Testis (tissue), 3 donors: ENCODE measurements around the gene TBRG1. TPM values are rescaled to one million over a fixed set of nuclear protein-coding genes. Genes with fewer than 3 reads are reported as not detected.

Experiments used
- DNase-seq: peaks from one replicate; pipeline ENCODE4 v3.0.0-alpha.2; 2019
- H3K27ac ChIP-seq, 2 donors: fragments of 200-600 bp; sonication (generic); one replicate each; pipeline ENCODE4 v1.5.1; 2019
- H3K27me3 ChIP-seq: fragments of 200-600 bp; sonication (generic); one replicate; pipeline ENCODE4 v1.5.1; 2019
- H3K36me3 ChIP-seq: fragments of 200-600 bp; sonication (generic); one replicate; pipeline ENCODE4 v1.5.1; 2017; ENCODE audit warnings: low read depth; ENCODE audit errors: missing control alignments
- H3K4me1 ChIP-seq: fragments of 200-600 bp; sonication (generic); one replicate; pipeline ENCODE4 v1.5.1; 2019
- H3K4me3 ChIP-seq, 2 donors: fragments of 200-600 bp; sonication (generic); one replicate each; pipeline ENCODE4 v1.5.1; 2017 to 2019
- H3K9me3 ChIP-seq: fragments of 200-600 bp; sonication (generic); one replicate; pipeline ENCODE4 v1.5.1; 2017
- CTCF ChIP-seq, 3 experiments: fragments of 450-650 bp in 2 of 3; fragments of 200-600 bp in 1 of 3; sonication (generic) in 1 of 3; IDR thresholded peaks; one replicate each; pipeline ENCODE4 v1.5.1; 2016 to 2019; ENCODE audit warnings: antibody characterized with exemption in 3 of 3, mild to moderate bottlenecking in 2 of 3, moderate library complexity in 1 of 3
- POLR2A ChIP-seq: fragments of 450-650 bp; IDR thresholded peaks from one replicate; pipeline ENCODE4 v1.6.1; 2017; ENCODE audit warnings: antibody characterized with exemption, mild to moderate bottlenecking, moderate library complexity
- WGBS, 2 donors: methylation state at CpG; one replicate each; pipeline ENCODE4 v1.1.5; 2018; 5-methylcytosine and 5-hydroxymethylcytosine counted together
- intact Hi-C: fragments of 100-400 bp; cut with DNase I; formaldehyde crosslinking; loops from one replicate; pipeline ENCODE4 v1.15.1; 2023; ENCODE audit warnings: low total_unique reads
- polyA plus RNA-seq: library from polyadenylated mRNA; stranded (reverse); fragments of 350-450 nt; fragmentation: Illumina TruSeq; extraction: RNeasy Lipid Tissue Mini Kit (QIAGEN cat#74804); gene quantifications from one replicate; pipeline ENCODE4 v1.2.3, GENCODE V29; 2014; ENCODE audit warnings: low read depth, low replicate concordance; ENCODE audit not compliant: insufficient read depth
- total RNA-seq, 2 donors: library from RNA; depleted of rRNA; stranded (reverse); fragments of >200 nt; gene quantifications; one replicate each; pipeline ENCODE4 v1.2.3, GENCODE V29; 2016

Gene TBRG1
- total and polyA plus RNA-seq, 3 donors from 2014 or later, result 25.2 to 38.8 (median 35.7) TPM

GRCh38 chr11:124663861-124664260, 41.2 kb downstream of the TBRG1 start:
- H3K36me3 ChIP-seq, result no peaks in the 10 kb centered on the region
- WGBS, 2 donors, result 90 to 93% methylated on average over 2 of the region's 2 CpGs

GRCh38 chr11:124667601-124668000, 44.9 kb downstream of the TBRG1 start:
- H3K27me3 ChIP-seq, result no peaks in the 10 kb centered on the region
- no peak for DNase-seq
- H3K4me1 ChIP-seq, result no peaks in the 10 kb centered on the region
- intact Hi-C loops, result loop anchor here (5.0 kb wide), 1 partner anchor 170 kb away; no protein-coding TSS in a partner anchor
- H3K9me3 ChIP-seq, result no peaks in the 10 kb centered on the region
- no peaks in the 10 kb centered on the region for H3K36me3 ChIP-seq
- H3K4me3 ChIP-seq, result no peak overlapping the region
- no peak overlapping the region for H3K27ac ChIP-seq
- 83 to 86% methylated on average over 3 of the region's 3 CpGs for WGBS, 2 donors
- TF ChIP-seq POLR2A (no peak), CTCF (IDR thresholded peaks at IDR 0.05) (no peak)

More at GRCh38 chr11:124663861-124664260, 41.2 kb downstream of the TBRG1 start:
- DNase-seq, result no peak
- TF ChIP-seq POLR2A (no peak), CTCF (IDR thresholded peaks at IDR 0.05) (no peak)
- Histone ChIP-seq H3K4me3 (no peak overlapping the region), H3K9me3 (no peaks in the 10 kb centered on the region), H3K27ac (no peak overlapping the region), H3K4me1 (no peaks in the 10 kb centered on the region), H3K27me3 (no peaks in the 10 kb centered on the region)
- intact Hi-C loops, result no loop called here

GRCh38 chr11:124669193-124669592, 46.5 kb downstream of the TBRG1 start:
- Histone ChIP-seq H3K36me3 (no peaks in the 10 kb centered on the region), H3K9me3 (no peaks in the 10 kb centered on the region)

GRCh38 chr11:124670732-124671131, 48.1 kb downstream of the TBRG1 start:
- Histone ChIP-seq H3K4me1 (no peaks in the 10 kb centered on the region), H3K9me3 (no peaks in the 10 kb centered on the region), H3K27me3 (no peaks in the 10 kb centered on the region), H3K36me3 (no peaks in the 10 kb centered on the region), H3K27ac (no peak overlapping the region), H3K4me3 (no peak overlapping the region)
- no peak for TF ChIP-seq CTCF (IDR thresholded peaks at IDR 0.05)
- intact Hi-C loops, result loop anchor here (10.0 kb wide), 1 partner anchor 94 kb away; the partner anchor contains the start of gene ESAM
- WGBS, 2 donors, result 65 to 67% methylated on average over 3 of the region's 3 CpGs
- DNase-seq, result no peak

More at GRCh38 chr11:124669193-124669592, 46.5 kb downstream of the TBRG1 start:
- Histone ChIP-seq H3K27me3 (no peaks in the 10 kb centered on the region), H3K4me3 (no peak overlapping the region), H3K4me1 (no peaks in the 10 kb centered on the region), H3K27ac (no peak overlapping the region)
- WGBS, 2 donors, result 31 to 34% methylated on average over 8 of the region's 8 CpGs
- TF ChIP-seq CTCF (IDR thresholded peaks at IDR 0.05) (peak; percentile 58 to 81 (median 74)), POLR2A (no peak)
- intact Hi-C loops, result loop anchor here (5.0 kb wide), 1 partner anchor 168 kb away; no protein-coding TSS in a partner anchor
- peak; percentile 56 for DNase-seq

- intact Hi-C loops, result loop anchor here (10.0 kb wide), 1 partner anchor 92 kb away; the partner anchor contains the start of gene ESAM
- peak overlapping the region in 1 of 2 donors; percentile 55 for H3K27ac ChIP-seq
- H3K36me3 ChIP-seq, result no peaks in the 10 kb centered on the region
- no peaks in the 10 kb centered on the region for H3K4me1 ChIP-seq
- no peaks in the 10 kb centered on the region for H3K9me3 ChIP-seq
- peak overlapping the region; percentile 52 to 72 for H3K4me3 ChIP-seq
- TF ChIP-seq CTCF (IDR thresholded peaks at IDR 0.05), result no peak
- TF ChIP-seq POLR2A, result no peak
- H3K27me3 ChIP-seq, result no peaks in the 10 kb centered on the region
- no peak for DNase-seq
- WGBS, 2 donors, result 44 to 58% methylated on average over 6 to 7 of the region's 7 CpGs
Observed at GRCh38 chr11:124672536-124673215, 50.0 kb downstream of the TBRG1 start.
